Testis (tissue), 3 donors: ENCODE results near the gene CD63. TPM values are rescaled to one million over a fixed set of nuclear protein-coding genes. Genes with fewer than 3 reads are reported as not detected.

ENCODE experiments used
- DNase-seq: peaks from one replicate; pipeline ENCODE4 v3.0.0-alpha.2; 2019
- H3K27ac ChIP-seq, 2 donors: fragments of 200-600 bp; sonication (generic); one replicate each; pipeline ENCODE4 v1.5.1; 2019
- H3K27me3 ChIP-seq: fragments of 200-600 bp; sonication (generic); one replicate; pipeline ENCODE4 v1.5.1; 2019
- H3K36me3 ChIP-seq: fragments of 200-600 bp; sonication (generic); one replicate; pipeline ENCODE4 v1.5.1; 2017; ENCODE audit warnings: low read depth; ENCODE audit errors: missing control alignments
- H3K4me1 ChIP-seq: fragments of 200-600 bp; sonication (generic); one replicate; pipeline ENCODE4 v1.5.1; 2019
- H3K4me3 ChIP-seq, 2 donors: fragments of 200-600 bp; sonication (generic); one replicate each; pipeline ENCODE4 v1.5.1; 2017 to 2019
- H3K9me3 ChIP-seq: fragments of 200-600 bp; sonication (generic); one replicate; pipeline ENCODE4 v1.5.1; 2017
- POLR2A ChIP-seq: fragments of 450-650 bp; IDR thresholded peaks from one replicate; pipeline ENCODE4 v1.6.1; 2017; ENCODE audit warnings: antibody characterized with exemption, mild to moderate bottlenecking, moderate library complexity
- WGBS, 2 donors: methylation state at CpG; one replicate each; pipeline ENCODE4 v1.1.5; 2018; 5-methylcytosine and 5-hydroxymethylcytosine counted together
- intact Hi-C: fragments of 100-400 bp; cut with DNase I; formaldehyde crosslinking; loops from one replicate; pipeline ENCODE4 v1.15.1; 2023; ENCODE audit warnings: low total_unique reads
- polyA plus RNA-seq: library from polyadenylated mRNA; stranded (reverse); fragments of 350-450 nt; fragmentation: Illumina TruSeq; extraction: RNeasy Lipid Tissue Mini Kit (QIAGEN cat#74804); gene quantifications from one replicate; pipeline ENCODE4 v1.2.3, GENCODE V29; 2014; ENCODE audit warnings: low read depth, low replicate concordance; ENCODE audit not compliant: insufficient read depth
- total RNA-seq, 2 donors: library from RNA; depleted of rRNA; stranded (reverse); fragments of >200 nt; gene quantifications; one replicate each; pipeline ENCODE4 v1.2.3, GENCODE V29; 2016
- TF ChIP-seq, protein P1 (sequence below), 3 experiments: fragments of 450-650 bp in 2 of 3; fragments of 200-600 bp in 1 of 3; sonication (generic) in 1 of 3; IDR thresholded peaks; one replicate each; pipeline ENCODE4 v1.5.1; 2016 to 2019; ENCODE audit warnings: antibody characterized with exemption in 3 of 3, mild to moderate bottlenecking in 2 of 3, moderate library complexity in 1 of 3

Gene CD63
- total and polyA plus RNA-seq, 3 donors from 2014 or later = 600 to 668 (median 655) TPM

DNA sequence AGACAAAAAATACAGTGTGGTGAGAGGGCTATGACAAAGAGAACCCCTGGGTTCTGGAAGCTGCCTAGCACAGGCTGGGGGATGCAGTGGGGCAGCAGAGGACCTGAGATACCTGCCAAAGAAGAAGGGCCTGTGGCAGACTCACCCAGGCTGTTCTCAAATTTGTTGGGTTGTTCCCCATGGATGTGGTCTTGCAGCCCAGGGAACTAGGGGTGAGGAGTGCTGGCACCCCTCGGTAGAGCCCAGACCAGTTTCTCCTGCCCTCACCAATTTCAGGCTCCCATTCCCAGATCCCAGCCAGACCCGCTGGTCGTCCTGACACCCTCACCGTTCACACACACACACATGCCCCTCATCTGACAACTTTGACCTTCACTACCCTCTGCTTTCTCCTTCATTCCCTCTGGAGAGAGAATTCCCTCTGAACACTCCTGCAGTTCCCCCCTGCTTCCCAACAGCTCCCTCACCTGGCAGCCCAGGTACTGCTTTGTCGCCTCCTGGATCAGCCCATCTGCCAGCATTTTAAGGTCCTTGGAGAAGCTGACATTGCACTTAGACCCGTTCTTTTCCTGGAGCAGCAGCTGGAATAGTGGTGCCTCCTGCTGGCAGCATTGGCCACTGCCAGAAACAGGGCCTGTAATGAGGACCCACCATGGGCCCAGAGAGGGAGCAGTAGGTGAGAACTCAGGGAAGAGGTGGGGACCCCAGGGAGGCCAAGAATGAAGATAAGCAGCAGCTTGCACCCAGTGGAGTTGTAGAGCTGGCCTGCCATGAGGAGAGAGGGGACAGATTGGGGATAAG is 8.2 kb upstream of the CD63 start:
- Histone ChIP-seq H3K4me3 (no peak overlapping the region), H3K36me3 (no peaks in the 10 kb centered on the region), H3K27ac (peak overlapping the region; percentile 69 to 85), H3K9me3 (no peaks in the 10 kb centered on the region), H3K4me1 (peaks cover 15% of the 10 kb centered on the region), H3K27me3 (no peaks in the 10 kb centered on the region)
- intact Hi-C loops = loop anchor here (10.0 kb wide), 1 partner anchor 68 kb away; no protein-coding TSS in a partner anchor
- 49 to 54% methylated on average over 6 of the region's 6 CpGs for WGBS, 2 donors
- TF ChIP-seq, protein P1, sequence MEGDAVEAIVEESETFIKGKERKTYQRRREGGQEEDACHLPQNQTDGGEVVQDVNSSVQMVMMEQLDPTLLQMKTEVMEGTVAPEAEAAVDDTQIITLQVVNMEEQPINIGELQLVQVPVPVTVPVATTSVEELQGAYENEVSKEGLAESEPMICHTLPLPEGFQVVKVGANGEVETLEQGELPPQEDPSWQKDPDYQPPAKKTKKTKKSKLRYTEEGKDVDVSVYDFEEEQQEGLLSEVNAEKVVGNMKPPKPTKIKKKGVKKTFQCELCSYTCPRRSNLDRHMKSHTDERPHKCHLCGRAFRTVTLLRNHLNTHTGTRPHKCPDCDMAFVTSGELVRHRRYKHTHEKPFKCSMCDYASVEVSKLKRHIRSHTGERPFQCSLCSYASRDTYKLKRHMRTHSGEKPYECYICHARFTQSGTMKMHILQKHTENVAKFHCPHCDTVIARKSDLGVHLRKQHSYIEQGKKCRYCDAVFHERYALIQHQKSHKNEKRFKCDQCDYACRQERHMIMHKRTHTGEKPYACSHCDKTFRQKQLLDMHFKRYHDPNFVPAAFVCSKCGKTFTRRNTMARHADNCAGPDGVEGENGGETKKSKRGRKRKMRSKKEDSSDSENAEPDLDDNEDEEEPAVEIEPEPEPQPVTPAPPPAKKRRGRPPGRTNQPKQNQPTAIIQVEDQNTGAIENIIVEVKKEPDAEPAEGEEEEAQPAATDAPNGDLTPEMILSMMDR (IDR thresholded peaks at IDR 0.05) = peak; percentile 66 to 78 (median 77)
- TF ChIP-seq POLR2A = no peak
- DNase-seq = peak; percentile 82

DNA sequence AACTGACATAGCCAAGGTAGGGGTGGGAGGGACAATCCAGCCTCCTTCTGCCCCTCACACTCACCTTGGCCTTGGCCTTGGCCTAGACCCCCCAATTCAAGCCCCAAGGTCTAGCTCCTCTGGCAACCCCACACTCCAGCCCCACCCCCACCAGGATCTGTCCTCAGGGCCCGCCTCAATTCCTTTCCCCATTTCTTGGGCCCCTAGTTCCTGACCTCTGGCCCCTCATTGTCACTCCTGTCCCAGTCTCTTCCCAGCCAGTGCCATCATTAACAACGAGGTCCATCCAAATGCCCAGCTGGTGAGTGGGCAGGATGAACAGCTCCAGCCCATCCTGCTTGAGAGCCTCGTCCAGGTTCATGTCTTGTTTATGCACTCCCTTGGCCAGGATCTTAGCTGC is 7.3 kb upstream of the CD63 start:
- H3K9me3 ChIP-seq = no peaks in the 10 kb centered on the region
- intact Hi-C loops = loop anchor here (10.0 kb wide), 1 partner anchor 69 kb away; no protein-coding TSS in a partner anchor
- DNase-seq = no peak
- peaks cover 15% of the 10 kb centered on the region for H3K4me1 ChIP-seq
- no peak overlapping the region for H3K4me3 ChIP-seq
- H3K27ac ChIP-seq = no peak overlapping the region
- no peaks in the 10 kb centered on the region for H3K27me3 ChIP-seq
- WGBS, 2 donors = 51 to 60% methylated on average over 3 of the region's 3 CpGs
- no peak for TF ChIP-seq POLR2A
- TF ChIP-seq, protein P1 (IDR thresholded peaks at IDR 0.05) = no peak
- no peaks in the 10 kb centered on the region for H3K36me3 ChIP-seq

DNA sequence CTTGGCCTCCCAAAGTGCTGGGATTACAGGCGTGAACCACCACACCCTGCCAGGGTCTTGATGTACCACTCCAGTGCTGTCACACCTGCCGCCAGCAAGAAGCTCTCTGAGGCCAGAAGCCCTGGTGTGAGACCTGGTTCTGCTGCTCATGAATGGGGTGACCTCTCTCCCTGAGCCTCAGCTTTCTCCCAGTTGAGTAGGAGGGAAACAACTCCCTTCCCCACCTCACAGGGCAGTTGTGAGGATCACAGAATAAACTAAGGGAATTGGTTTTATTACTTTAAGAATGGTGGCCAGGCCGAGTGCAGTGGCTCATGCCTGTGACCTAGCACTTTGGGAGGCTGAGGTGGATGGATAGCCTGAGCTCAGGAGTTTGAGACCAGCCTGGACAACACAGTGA is 5.8 kb upstream of the CD63 start:
- 91 to 95% methylated on average over 3 of the region's 3 CpGs for WGBS, 2 donors
- H3K4me3 ChIP-seq = no peak overlapping the region
- H3K36me3 ChIP-seq = no peaks in the 10 kb centered on the region
- TF ChIP-seq, protein P1 (IDR thresholded peaks at IDR 0.05) = no peak
- TF ChIP-seq POLR2A = no peak
- H3K27me3 ChIP-seq = no peaks in the 10 kb centered on the region
- peaks cover 25% of the 10 kb centered on the region for H3K4me1 ChIP-seq
- intact Hi-C loops = loop anchor here (10.0 kb wide), 1 partner anchor 70 kb away; no protein-coding TSS in a partner anchor
- H3K27ac ChIP-seq = no peak overlapping the region
- no peaks in the 10 kb centered on the region for H3K9me3 ChIP-seq
- no peak for DNase-seq

DNA sequence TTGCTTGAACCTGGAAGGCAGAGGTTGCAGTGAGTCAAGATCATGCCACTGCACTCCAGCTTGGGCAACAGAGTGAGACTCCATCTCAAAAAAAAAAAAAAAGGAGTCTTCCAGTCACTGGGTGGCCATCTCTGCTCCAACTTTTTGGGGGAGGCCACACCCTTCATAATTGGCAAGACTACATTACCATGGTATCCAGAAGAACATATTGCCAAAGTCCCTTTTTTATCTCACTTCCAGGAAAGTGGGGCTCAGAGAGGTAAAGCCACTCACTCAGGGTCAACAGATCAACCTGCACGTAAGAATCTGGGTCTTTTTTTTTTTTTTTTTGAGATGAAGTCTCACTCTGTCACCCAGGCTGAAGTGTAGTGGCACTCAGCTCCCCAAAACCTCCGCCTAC is 5.0 kb upstream of the CD63 start:
- intact Hi-C loops = loop anchor here (10.0 kb wide), 1 partner anchor 71 kb away; no protein-coding TSS in a partner anchor
- H3K27ac ChIP-seq = no peak overlapping the region

More for the DNA sequence above, 5.0 kb upstream of the CD63 start:
- H3K4me1 ChIP-seq = peaks cover 25% of the 10 kb centered on the region
- TF ChIP-seq, protein P1 (IDR thresholded peaks at IDR 0.05) = no peak
- no peak for TF ChIP-seq POLR2A
- H3K4me3 ChIP-seq = no peak overlapping the region
- no peaks in the 10 kb centered on the region for H3K9me3 ChIP-seq
- no peaks in the 10 kb centered on the region for H3K27me3 ChIP-seq
- no peak for DNase-seq
- no peaks in the 10 kb centered on the region for H3K36me3 ChIP-seq
- WGBS, 2 donors = 79 to 89% methylated on average over 2 of the region's 2 CpGs
